Measurements from ENCODE around the gene KCNE4. TPM values are rescaled to one million over a fixed set of nuclear protein-coding genes. Genes with fewer than 3 reads are reported as not detected.
"Not testable (repeated sequence)": the region's sequence is repeated elsewhere in the genome, so short reads cannot be mapped to it uniquely, and the experiment has no call there.

Gene KCNE4
- total RNA-seq, 1 experiment from 2014 or later, result not detected

DNA sequence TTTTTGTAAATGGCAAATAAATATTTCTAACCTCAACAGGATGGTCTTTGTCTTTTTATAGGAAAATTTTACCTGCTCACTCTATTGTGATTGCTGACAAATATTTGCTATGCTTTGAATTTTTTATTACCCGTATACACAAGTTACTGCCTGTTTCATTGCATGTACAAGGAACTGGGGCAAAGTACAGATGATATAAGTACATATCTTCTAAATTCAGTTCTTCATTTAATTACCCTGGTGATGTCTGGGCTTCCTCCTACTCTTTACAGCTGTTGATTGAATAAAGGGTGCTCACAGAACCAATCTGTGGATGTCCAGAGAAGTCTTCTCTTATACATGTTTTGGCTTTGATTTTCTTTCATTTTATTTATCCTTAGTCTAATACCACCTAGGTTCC is 26.5 kb downstream of the KCNE4 start:
- Histone ChIP-seq H3K4me1 (ENCODE audit: insufficient read depth, low read length) (no peaks in the 10 kb centered on the region), H3K9me3 (ENCODE audit: low read length) (no peaks in the 10 kb centered on the region), H3K79me2 (ENCODE audit: low read length) (no peaks in the 10 kb centered on the region), H3K27ac (ENCODE audit: low read length) (no peak overlapping the region), H3K4me3 (ENCODE audit: low read length) (no peak overlapping the region), H2AFZ (ENCODE audit: low read length) (no peak overlapping the region), H3K27me3 (ENCODE audit: low read length) (no peaks in the 10 kb centered on the region), H3F3A (ENCODE audit: low read length, unreplicated experiment) (no peaks in the 10 kb centered on the region), H3K4me2 (ENCODE audit: low read length) (no peak overlapping the region), H4K20me1 (ENCODE audit: low read length) (no peaks in the 10 kb centered on the region), H3K9me2 (replicated peaks; ENCODE audit: low read length) (no peaks in the 10 kb centered on the region), H3K9ac (ENCODE audit: low read length) (no peak overlapping the region), H3K36me3 (ENCODE audit: low read depth, low read length) (no peaks in the 10 kb centered on the region)
- TF ChIP-seq, protein P1, sequence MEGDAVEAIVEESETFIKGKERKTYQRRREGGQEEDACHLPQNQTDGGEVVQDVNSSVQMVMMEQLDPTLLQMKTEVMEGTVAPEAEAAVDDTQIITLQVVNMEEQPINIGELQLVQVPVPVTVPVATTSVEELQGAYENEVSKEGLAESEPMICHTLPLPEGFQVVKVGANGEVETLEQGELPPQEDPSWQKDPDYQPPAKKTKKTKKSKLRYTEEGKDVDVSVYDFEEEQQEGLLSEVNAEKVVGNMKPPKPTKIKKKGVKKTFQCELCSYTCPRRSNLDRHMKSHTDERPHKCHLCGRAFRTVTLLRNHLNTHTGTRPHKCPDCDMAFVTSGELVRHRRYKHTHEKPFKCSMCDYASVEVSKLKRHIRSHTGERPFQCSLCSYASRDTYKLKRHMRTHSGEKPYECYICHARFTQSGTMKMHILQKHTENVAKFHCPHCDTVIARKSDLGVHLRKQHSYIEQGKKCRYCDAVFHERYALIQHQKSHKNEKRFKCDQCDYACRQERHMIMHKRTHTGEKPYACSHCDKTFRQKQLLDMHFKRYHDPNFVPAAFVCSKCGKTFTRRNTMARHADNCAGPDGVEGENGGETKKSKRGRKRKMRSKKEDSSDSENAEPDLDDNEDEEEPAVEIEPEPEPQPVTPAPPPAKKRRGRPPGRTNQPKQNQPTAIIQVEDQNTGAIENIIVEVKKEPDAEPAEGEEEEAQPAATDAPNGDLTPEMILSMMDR (conservative IDR thresholded peaks at IDR 0.05; ENCODE audit: low read depth, low read length), result no peak
- TF ChIP-seq EZH2 (IDR thresholded peaks at IDR 0.05; ENCODE audit: low read length, unreplicated experiment), result no peak
- no peak for TF ChIP-seq EZH2phosphoT487 (IDR thresholded peaks at IDR 0.05; ENCODE audit: borderline replicate concordance, low read length)
- BruUV-seq (replicated peaks), result no TSS peak
- POLR2A ChIA-PET (ENCODE audit: unreplicated experiment), result no interaction called here
- ATAC-seq (peak; percentile 31; the same call in 1 of the 2 replicates), DNase-seq (no peak)
- CTCF ChIA-PET, result no interaction called here
- intact Hi-C loops (cut with micrococcal nuclease), result no loop called here

DNA sequence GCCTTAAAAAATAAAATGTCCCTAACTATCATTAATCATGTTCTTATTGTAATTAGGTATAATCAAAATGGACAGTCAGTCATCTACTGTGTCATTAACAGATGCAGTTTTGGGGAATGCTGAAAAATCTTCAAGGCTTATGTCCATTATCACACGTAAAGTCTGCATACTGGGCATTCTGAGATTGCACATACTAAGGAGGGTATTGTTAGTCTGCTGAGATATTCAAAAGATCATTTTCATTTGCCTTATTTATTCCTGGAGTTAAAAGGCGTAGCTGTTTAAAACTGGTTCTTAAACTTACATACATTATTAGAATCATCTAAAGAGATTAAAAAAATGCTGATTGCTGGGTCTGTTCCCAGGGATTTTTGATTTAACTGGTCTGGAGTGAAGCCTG is 27.4 kb downstream of the KCNE4 start:
- Histone ChIP-seq H3K9ac (ENCODE audit: low read length) (no peak overlapping the region), H3K79me2 (ENCODE audit: low read length) (no peaks in the 10 kb centered on the region), H3F3A (ENCODE audit: low read length, unreplicated experiment) (no peaks in the 10 kb centered on the region), H3K36me3 (ENCODE audit: low read depth, low read length) (no peaks in the 10 kb centered on the region), H3K4me1 (ENCODE audit: insufficient read depth, low read length) (no peaks in the 10 kb centered on the region), H3K4me2 (ENCODE audit: low read length) (no peak overlapping the region), H3K9me2 (replicated peaks; ENCODE audit: low read length) (no peaks in the 10 kb centered on the region), H3K27ac (ENCODE audit: low read length) (no peak overlapping the region), H3K27me3 (ENCODE audit: low read length) (no peaks in the 10 kb centered on the region), H3K4me3 (ENCODE audit: low read length) (no peak overlapping the region), H4K20me1 (ENCODE audit: low read length) (no peaks in the 10 kb centered on the region), H3K9me3 (ENCODE audit: low read length) (no peaks in the 10 kb centered on the region), H2AFZ (ENCODE audit: low read length) (no peak overlapping the region)
- DNase-seq, result no peak
- ChIA-PET CTCF (no interaction called here), POLR2A (ENCODE audit: unreplicated experiment) (no interaction called here)
- ATAC-seq, result no peak
- intact Hi-C loops (cut with micrococcal nuclease), result no loop called here
- BruUV-seq (replicated peaks), result no TSS peak
- TF ChIP-seq, protein P1 (conservative IDR thresholded peaks at IDR 0.05; ENCODE audit: low read depth, low read length), result no peak
- no peak for TF ChIP-seq EZH2phosphoT487 (IDR thresholded peaks at IDR 0.05; ENCODE audit: borderline replicate concordance, low read length)
- TF ChIP-seq EZH2 (IDR thresholded peaks at IDR 0.05; ENCODE audit: low read length, unreplicated experiment), result no peak

DNA sequence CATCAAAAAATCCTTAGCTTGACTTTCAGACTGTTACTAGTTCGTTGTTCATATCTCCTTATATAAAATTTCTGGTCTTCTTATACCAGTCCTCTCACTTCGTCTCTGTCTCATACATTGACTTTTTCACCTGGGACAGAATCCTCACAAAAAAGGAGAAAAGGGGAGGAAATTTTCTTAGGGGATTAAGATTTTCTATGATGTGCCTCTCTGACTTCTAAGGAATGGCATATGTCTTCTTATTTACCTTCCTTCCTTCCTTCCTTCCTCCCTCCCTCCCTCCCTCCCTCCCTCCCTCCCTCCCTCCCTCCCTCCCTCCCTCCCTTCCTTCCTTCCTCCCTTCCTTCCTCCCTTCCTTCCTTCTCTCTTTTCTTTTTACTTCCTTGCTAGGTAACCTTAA is 27.9 kb downstream of the KCNE4 start:
- H4K20me1 ChIP-seq (ENCODE audit: low read length), result no peaks in the 10 kb centered on the region
- no peaks in the 10 kb centered on the region for H3K9me3 ChIP-seq (ENCODE audit: low read length)
- no TSS peak for BruUV-seq (replicated peaks)
- H3K79me2 ChIP-seq (ENCODE audit: low read length), result no peaks in the 10 kb centered on the region
- no peak overlapping the region for H3K9ac ChIP-seq (ENCODE audit: low read length)
- ChIA-PET POLR2A (ENCODE audit: unreplicated experiment) (no interaction called here), CTCF (no interaction called here)
- H3K4me1 ChIP-seq (ENCODE audit: insufficient read depth, low read length), result no peaks in the 10 kb centered on the region
- intact Hi-C loops (cut with micrococcal nuclease), result no loop called here
- DNase-seq (no peak), ATAC-seq (no peak)
- TF ChIP-seq EZH2 (IDR thresholded peaks at IDR 0.05; ENCODE audit: low read length, unreplicated experiment) (no peak), EZH2phosphoT487 (IDR thresholded peaks at IDR 0.05; ENCODE audit: borderline replicate concordance, low read length) (no peak)
- TF ChIP-seq, protein P1 (conservative IDR thresholded peaks at IDR 0.05; ENCODE audit: low read depth, low read length), result no peak
- no peak overlapping the region for H3K4me2 ChIP-seq (ENCODE audit: low read length)
- no peak overlapping the region for H2AFZ ChIP-seq (ENCODE audit: low read length)
- no peaks in the 10 kb centered on the region for H3K36me3 ChIP-seq (ENCODE audit: low read depth, low read length)
- no peak overlapping the region for H3K27ac ChIP-seq (ENCODE audit: low read length)
- H3K27me3 ChIP-seq (ENCODE audit: low read length), result no peaks in the 10 kb centered on the region
- H3K9me2 ChIP-seq (replicated peaks; ENCODE audit: low read length), result no peaks in the 10 kb centered on the region
- no peaks in the 10 kb centered on the region for H3F3A ChIP-seq (ENCODE audit: low read length, unreplicated experiment)
- no peak overlapping the region for H3K4me3 ChIP-seq (ENCODE audit: low read length)

DNA sequence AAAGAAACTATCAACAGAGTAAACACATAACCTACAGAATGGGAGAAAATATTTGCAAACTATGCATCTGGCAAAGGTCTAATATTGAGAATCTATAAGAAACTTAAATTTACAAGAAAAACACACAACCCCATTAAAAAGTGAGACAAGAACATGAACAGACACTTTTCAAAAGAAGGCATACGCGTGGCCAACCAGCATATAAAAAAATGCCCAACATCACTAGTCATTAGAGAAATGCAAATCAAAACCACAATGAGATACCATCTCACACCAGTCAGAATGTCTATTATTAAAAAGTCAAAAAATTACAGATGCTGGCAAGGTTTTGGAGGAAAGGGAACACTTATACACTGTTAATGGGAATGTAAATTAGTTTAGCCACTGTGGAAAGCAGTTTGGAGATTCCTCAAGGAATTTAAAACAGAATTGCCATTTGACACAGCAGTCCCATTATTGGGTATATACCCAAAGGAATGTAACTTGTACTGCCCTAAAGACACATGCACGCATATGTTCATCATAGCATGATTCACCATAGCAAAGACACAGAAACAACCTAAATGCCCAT is 28.9 kb downstream of the KCNE4 start:
- ATAC-seq; H3K4me1 ChIP-seq (ENCODE audit: insufficient read depth, low read length); H3K4me3 ChIP-seq (ENCODE audit: low read length); BruUV-seq (replicated peaks); H2AFZ ChIP-seq (ENCODE audit: low read length); CTCF ChIA-PET; H3K9me2 ChIP-seq (replicated peaks; ENCODE audit: low read length); H3K9ac ChIP-seq (ENCODE audit: low read length); DNase-seq; H3K4me2 ChIP-seq (ENCODE audit: low read length); H4K20me1 ChIP-seq (ENCODE audit: low read length); POLR2A ChIA-PET (ENCODE audit: unreplicated experiment); H3K27ac ChIP-seq (ENCODE audit: low read length); H3F3A ChIP-seq (ENCODE audit: low read length, unreplicated experiment); H3K27me3 ChIP-seq (ENCODE audit: low read length); H3K36me3 ChIP-seq (ENCODE audit: low read depth, low read length); H3K9me3 ChIP-seq (ENCODE audit: low read length); H3K79me2 ChIP-seq (ENCODE audit: low read length); intact Hi-C loops (cut with micrococcal nuclease): not testable (repeated sequence)

Measured in PC-3 (cell line).